H1 (cell line): ENCODE data around the gene THADA. TPM values are rescaled to one million over a fixed set of nuclear protein-coding genes. Genes with fewer than 3 reads are reported as not detected.

ENCODE experiments used
- GABPA ChIP-seq: IDR thresholded peaks from 2 replicates; pipeline ENCODE4 v1.6.1; 2011; ENCODE audit warnings: mild to moderate bottlenecking, low read length, moderate library complexity, borderline replicate concordance; ENCODE audit not compliant: insufficient read depth
- HDAC2 ChIP-seq, 2 experiments: fragments of 300-600 bp in 1 of 2; sonication (generic) in 1 of 2; IDR thresholded peaks; 2 replicates each; pipeline ENCODE4 v1.6.1; 2011 to 2012; ENCODE audit warnings: low read depth in 2 of 2, low read length in 2 of 2, mild to moderate bottlenecking in 2 of 2, moderate library complexity in 2 of 2, borderline replicate concordance in 1 of 2, inconsistent platforms in 1 of 2
- polyA plus RNA-seq, 7 experiments: library from polyadenylated mRNA; depleted of rRNA in 3 of 7; stranded (reverse) in 5 of 7; unstranded in 2 of 7; fragments of >200 nt in 5 of 7; fragments of 200-250 nt in 2 of 7; gene quantifications; 1 replicate in 5 of 7; 2 replicates in 1 of 7; 4 replicates in 1 of 7; pipeline versions ENCODE4 v1.2.1 to v1.2.3, GENCODE V29; 2011 to 2013; ENCODE audit warnings: missing spikeins in 2 of 7, mixed read lengths in 2 of 7
- total RNA-seq: library from RNA; stranded (reverse); fragmentation: NEBNext Ultra II Directional; extraction: Animal tissue kit (Norgen Biotek cat#: 25700); gene quantifications from 2 replicates; pipeline ENCODE4 v1.2.1, GENCODE V29; 2021

Gene THADA
- total and polyA plus RNA-seq, 2 of the 8 experiments (the other 6 are each of a cell fraction or from before 2014, with no cell fraction given): 22.4 to 26.8 TPM

GRCh38 chr2:43445781-43446180 is 150.1 kb downstream of the THADA start (continued):
- no peak for TF ChIP-seq GABPA
- TF ChIP-seq HDAC2 (IDR thresholded peaks at IDR 0.05; ENCODE audit: borderline replicate concordance in 1 of 2, low read depth in 2 of 2, low read length in 2 of 2): no peak
- TF ChIP-seq, all 59 proteins: peak for 0
